Stimulated activated CD8-positive, alpha-beta memory T cell treated with anti-CD3 and anti-CD28 coated beads, Interleukin-7, amount 100 ng/mL, for 48 hours (primary cell): ENCODE data around the gene SSX5.
"Not testable (repeated sequence)": the region's sequence is repeated elsewhere in the genome, so short reads cannot be mapped to it uniquely, and the experiment has no call there.

Experiments
- DNase-seq, 2 donors: peaks; one replicate each; pipeline ENCODE4 v3.0.0-alpha.2; 2020; ENCODE audit warnings: low read depth in 1 of 2; ENCODE audit errors: extremely low read depth in 1 of 2

The SSX5 gene

GRCh38 chrX:48196745-48197201 lies at the start of gene SSX5:
TSS of gene SSX5 (minus strand) at chrX:48196795. CDS start at chrX:48195358, 1,437 bp downstream.
- no peak for DNase-seq

DNA sequence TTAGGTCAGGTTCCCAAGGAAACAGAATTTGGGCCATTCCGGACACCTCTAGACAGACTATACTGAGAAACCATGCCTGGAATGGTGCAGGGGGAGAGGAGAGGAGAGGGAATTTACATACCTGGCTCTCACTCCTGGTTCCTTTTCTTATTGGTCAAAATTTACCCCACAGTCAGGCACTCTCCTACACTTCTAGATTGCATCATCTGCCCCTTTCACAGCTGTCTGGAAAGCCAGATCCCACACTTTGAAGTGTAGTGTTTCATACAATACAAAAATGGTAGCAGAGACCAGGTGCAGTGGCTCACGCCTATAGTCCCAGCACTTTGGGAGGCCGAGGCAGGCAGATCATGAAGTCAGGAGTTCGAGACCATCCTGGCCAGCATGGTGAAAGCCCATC lies 27.6 kb upstream of the SSX5 start:
- not testable (repeated sequence) for DNase-seq

GRCh38 chrX:48214341-48214740 lies 17.7 kb upstream of the SSX5 start:
- DNase-seq = not testable (repeated sequence)

DNA sequence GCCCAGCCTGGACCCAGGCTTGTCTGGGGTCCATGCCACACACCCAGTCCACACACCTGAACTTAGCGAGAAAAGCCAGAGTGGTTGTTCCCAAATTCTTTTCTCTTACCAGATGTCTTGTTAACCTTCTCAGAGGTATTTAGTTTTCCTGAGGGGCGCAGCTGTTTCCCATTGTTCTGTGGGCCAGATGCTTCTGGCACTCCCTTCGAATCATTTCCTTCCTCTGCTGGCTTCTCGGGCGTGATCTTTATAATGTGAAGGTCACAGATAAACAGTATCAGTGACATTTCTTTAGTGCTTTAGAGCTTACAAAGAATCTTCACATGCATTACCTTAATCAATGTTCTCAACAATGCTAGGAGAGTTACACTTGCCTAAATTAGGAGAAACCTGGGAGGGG lies 6.6 kb downstream of the SSX5 start:
- DNase-seq = not testable (repeated sequence)

DNA sequence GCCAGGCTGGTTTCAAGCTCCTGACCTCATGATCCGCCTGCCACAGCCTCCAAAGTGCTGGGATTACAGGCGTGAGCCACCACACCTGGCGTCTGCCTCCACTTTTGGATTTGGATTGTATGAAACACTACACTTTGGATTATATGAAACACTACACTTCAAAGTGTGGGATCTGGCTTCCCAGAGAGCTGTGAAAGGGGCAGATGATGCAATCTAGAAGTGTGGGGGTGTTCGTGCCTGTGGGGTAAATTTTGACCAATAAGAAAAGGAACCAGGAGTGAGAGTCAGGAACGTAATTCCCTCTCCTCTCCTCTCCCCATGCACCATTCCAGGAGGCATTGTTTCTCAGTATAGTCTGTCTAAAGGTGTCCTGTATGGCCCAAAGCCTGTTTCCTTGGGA lies 14.7 kb downstream of the SSX5 start:
- DNase-seq = not testable (repeated sequence)

- no peak for DNase-seq
Observed at GRCh38 chrX:48180811-48181210, 15.8 kb downstream of the SSX5 start.

DNA sequence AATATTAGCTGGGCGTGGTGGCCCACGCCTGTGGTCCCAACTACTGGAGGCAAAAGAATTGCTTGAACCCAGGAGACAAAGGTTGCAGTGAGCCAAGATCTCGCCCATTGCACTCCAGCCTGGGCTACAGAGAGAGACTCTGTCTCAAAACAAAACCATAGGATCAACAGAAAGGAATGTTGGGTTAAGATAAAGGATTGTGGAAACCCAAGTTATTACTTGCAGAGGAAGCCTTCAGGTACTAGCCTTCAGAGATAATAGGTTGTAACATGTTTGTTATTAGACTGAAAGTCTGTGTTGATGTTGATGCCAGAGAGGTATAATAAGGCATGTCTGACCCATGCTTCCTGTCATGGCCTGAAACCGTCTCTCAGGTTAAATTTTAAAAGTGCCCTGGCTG lies 16.9 kb downstream of the SSX5 start:
- no peak for DNase-seq

DNA sequence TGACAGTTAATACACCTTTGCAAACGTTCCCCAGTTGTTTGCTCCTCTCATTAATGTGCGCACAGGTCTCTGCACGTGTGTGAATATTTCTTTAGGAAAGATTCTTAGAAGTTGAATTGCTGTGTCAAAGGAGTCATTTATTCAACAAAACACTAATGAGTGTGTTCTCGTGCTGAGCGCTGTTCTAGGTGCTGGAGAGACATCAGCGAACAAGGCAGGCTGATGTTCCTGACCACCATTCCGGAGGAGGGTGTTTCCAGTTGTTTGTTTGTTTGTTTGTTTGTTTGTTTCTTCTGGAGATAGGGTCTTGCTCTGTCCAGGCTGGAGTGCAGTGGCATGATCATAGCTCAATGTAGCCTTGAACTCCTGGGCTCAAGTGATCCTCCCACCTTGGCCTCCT lies 30.3 kb downstream of the SSX5 start:
- DNase-seq = not testable (repeated sequence)

GRCh38 chrX:48165241-48165640 lies 31.4 kb downstream of the SSX5 start:
- DNase-seq = no peak

DNA sequence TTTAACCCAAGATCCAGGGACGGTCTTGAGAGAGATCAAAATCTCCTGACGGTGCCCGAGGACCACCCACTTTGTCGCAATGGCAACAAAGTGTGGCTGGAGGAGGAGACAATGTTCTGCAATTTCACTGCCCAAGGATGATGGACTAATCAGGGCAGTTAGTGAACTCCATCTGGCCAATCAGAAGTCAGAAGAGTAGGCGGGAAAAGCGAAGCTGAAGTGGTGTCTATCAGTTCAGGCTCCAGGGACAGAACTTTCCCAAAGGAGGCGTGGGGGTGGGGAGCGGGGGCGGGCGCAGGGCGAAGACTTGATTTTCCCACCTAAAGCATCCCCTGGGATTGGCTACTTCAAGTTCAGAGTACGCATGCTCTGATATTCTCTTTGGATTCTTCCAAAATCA lies 40.6 kb downstream of the SSX5 start:
- no peak for DNase-seq

- DNase-seq = no peak
Observed at GRCh38 chrX:48154796-48155195, 41.8 kb downstream of the SSX5 start.

- no peak for DNase-seq
Observed at GRCh38 chrX:48153769-48154168, 42.8 kb downstream of the SSX5 start.

DNA sequence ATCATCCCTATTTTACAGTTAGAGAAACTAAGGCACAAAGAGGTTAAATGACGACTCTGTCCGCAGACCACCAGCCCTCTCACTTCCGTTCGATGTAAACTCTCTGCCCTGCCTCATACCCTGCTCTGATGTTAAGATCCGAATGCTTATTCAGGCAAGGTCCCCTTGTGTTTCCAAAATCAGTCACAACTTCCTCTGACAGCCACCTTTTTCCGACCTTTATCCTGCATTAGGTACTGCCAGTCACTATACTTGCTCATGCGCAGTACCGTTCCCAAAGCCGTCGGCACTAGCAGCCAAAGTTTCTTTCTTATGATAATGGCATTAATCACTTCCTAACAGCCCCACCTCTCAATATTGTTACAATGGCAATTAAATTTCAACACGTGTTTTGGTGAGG lies 53.9 kb downstream of the SSX5 start:
- peak in 1 of 2 donors; percentile 11 for DNase-seq

DNA sequence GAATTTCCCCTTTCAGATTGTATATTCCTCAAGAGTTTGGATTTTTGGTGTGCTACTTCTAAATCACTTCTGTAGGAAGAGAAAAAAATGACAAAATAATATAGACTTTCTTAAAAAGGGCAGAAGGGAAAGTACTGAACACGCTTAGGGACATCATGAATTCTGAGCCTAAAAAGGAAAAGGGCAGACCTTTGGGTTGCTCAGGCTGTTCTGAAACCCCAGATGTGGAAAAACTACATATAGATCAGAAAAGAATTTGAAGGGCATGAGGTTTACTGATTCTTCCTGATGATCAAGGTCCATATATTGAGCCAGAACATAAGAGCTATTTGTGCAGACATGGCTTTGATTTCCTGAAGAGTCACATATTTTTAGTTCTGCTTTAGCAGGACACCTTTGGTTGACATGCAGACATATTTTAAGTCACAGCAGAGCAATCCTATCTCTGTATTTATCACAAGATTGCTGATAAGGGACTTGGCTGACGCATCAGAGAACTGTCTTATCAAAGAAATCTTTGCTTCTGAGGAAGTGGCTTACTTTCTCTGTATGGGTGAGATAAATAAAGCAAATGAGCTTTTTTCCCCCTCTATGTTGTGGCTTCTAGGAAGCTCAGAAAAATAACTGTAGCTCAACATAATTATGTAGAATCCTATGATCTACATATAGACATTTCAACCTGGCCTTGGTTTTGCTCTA lies 54.6 kb downstream of the SSX5 start:
- not testable (repeated sequence) for DNase-seq

GRCh38 chrX:48139076-48139475 lies 57.5 kb downstream of the SSX5 start:
- DNase-seq = not testable (repeated sequence)
